DOHH2 (cell line): ENCODE data around the gene LRRC27.

Experiments used
- EZH2phosphoT487 ChIP-seq: fragments of 200-600 bp; sonication (generic); IDR thresholded peaks from 2 replicates; pipeline ENCODE4 v1.6.1; 2017; ENCODE audit warnings: borderline replicate concordance, mild to moderate bottlenecking, antibody characterized with exemption, low read length, moderate library complexity, mixed read lengths
- TF ChIP-seq, protein P1 (sequence below): fragments of 200-600 bp; sonication (generic); IDR thresholded peaks from one replicate; pipeline ENCODE4 v1.5.1; 2014; ENCODE audit warnings: antibody characterized with exemption, mild to moderate bottlenecking, low read depth, low read length; ENCODE audit not compliant: poor library complexity, severe bottlenecking

DNA sequence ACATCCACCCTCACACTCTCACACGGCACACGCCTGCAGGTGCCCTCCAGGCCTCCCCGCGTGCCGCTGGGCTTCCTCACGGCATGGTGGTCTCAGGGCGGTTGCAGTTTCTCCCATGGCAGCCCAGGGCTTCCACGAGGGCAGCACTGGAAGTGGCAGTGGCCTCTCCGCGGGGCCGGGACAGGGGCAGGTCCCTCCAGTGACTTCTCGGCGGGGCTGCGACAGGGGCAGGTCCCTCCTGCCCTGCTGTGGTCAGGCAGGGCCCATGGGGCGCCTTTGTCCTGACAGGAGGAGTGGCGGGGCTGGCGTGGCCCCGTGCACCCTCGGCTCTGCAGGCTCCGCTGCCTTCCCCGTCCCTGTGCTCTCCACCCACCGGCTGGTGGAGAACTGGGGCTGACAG, 84.0 kb downstream of the LRRC27 start:
- TF ChIP-seq, protein P1, sequence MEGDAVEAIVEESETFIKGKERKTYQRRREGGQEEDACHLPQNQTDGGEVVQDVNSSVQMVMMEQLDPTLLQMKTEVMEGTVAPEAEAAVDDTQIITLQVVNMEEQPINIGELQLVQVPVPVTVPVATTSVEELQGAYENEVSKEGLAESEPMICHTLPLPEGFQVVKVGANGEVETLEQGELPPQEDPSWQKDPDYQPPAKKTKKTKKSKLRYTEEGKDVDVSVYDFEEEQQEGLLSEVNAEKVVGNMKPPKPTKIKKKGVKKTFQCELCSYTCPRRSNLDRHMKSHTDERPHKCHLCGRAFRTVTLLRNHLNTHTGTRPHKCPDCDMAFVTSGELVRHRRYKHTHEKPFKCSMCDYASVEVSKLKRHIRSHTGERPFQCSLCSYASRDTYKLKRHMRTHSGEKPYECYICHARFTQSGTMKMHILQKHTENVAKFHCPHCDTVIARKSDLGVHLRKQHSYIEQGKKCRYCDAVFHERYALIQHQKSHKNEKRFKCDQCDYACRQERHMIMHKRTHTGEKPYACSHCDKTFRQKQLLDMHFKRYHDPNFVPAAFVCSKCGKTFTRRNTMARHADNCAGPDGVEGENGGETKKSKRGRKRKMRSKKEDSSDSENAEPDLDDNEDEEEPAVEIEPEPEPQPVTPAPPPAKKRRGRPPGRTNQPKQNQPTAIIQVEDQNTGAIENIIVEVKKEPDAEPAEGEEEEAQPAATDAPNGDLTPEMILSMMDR: no peak
- no peak for TF ChIP-seq EZH2phosphoT487
